CD14-positive monocyte (primary cell): ENCODE results near the gene CPNE2. TPM values are rescaled to one million over a fixed set of nuclear protein-coding genes. Genes with fewer than 3 reads are reported as not detected.
"Not testable (repeated sequence)": the region's sequence is repeated elsewhere in the genome, so short reads cannot be mapped to it uniquely, and the experiment has no call there.

Experiments
- DNase-seq, 3 donors: peaks; one replicate each; pipeline ENCODE4 v3.0.0-alpha.2; 2011 to 2022
- H2AFZ ChIP-seq: 2 replicates; pipeline ENCODE4 v1.6.0; 2012; ENCODE audit warnings: mild to moderate bottlenecking, low read depth, low read length, inconsistent platforms; ENCODE audit not compliant: insufficient read depth, poor library complexity, severe bottlenecking
- H3K27ac ChIP-seq, 2 donors: 1 replicate in 1 of 2; 2 replicates in 1 of 2; pipeline ENCODE4 v1.5.1; 2012 to 2013; ENCODE audit warnings: low read length in 2 of 2, control low read depth in 1 of 2, inconsistent platforms in 1 of 2, low read depth in 1 of 2, mild to moderate bottlenecking in 1 of 2
- H3K27me3 ChIP-seq, 2 donors: one replicate each; pipeline versions ENCODE4 v1.6.0 to v1.6.1; 2011 to 2013; ENCODE audit warnings: low read length in 2 of 2; ENCODE audit not compliant: control insufficient read depth in 2 of 2, insufficient read depth in 2 of 2
- H3K36me3 ChIP-seq, 2 donors: replicated peaks in 1 of 2; 1 replicate in 1 of 2; 2 replicates in 1 of 2; pipeline versions ENCODE4 v1.5.1 to v1.6.1; 2012 to 2013; ENCODE audit warnings: low read length in 2 of 2, control low read depth in 1 of 2, inconsistent platforms in 1 of 2, mild to moderate bottlenecking in 1 of 2; ENCODE audit not compliant: insufficient read depth in 2 of 2, control insufficient read depth in 1 of 2
- H3K4me1 ChIP-seq, 2 donors: 1 replicate in 1 of 2; 2 replicates in 1 of 2; pipeline versions ENCODE4 v1.5.1 to v1.6.1; 2012 to 2013; ENCODE audit warnings: low read length in 2 of 2, control low read depth in 1 of 2, inconsistent platforms in 1 of 2, mild to moderate bottlenecking in 1 of 2, moderate library complexity in 1 of 2; ENCODE audit not compliant: insufficient read depth in 2 of 2, control insufficient read depth in 1 of 2
- H3K4me2 ChIP-seq: replicated peaks from 2 replicates; pipeline ENCODE3; 2012; ENCODE audit warnings: low read length, moderate library complexity, mild to moderate bottlenecking; ENCODE audit not compliant: poor library complexity, severe bottlenecking; ENCODE audit errors: extremely low read depth
- H3K4me3 ChIP-seq, 3 experiments: fragments of 200-600 bp in 1 of 3; sonication (generic) in 1 of 3; replicated peaks in 1 of 3; 1 replicate in 2 of 3; 2 replicates in 1 of 3; pipeline ENCODE4 v1.5.1; 2011 to 2013; ENCODE audit warnings: low read length in 3 of 3, mild to moderate bottlenecking in 3 of 3, control low read depth in 2 of 3, low read depth in 2 of 3, inconsistent platforms in 1 of 3, moderate library complexity in 1 of 3
- H3K79me2 ChIP-seq: 2 replicates; pipeline ENCODE4 v1.6.0; 2012; ENCODE audit warnings: mild to moderate bottlenecking, control low read depth, inconsistent platforms, low read length, moderate library complexity; ENCODE audit not compliant: insufficient read depth
- H3K9ac ChIP-seq: 2 replicates; pipeline ENCODE4 v1.6.0; 2017; ENCODE audit warnings: low read length, mild to moderate bottlenecking; ENCODE audit not compliant: insufficient read depth, poor library complexity, severe bottlenecking
- H3K9me3 ChIP-seq, 2 donors: replicated peaks in 1 of 2; 1 replicate in 1 of 2; 2 replicates in 1 of 2; pipeline versions ENCODE4 v1.5.1 to v1.6.1; 2012 to 2013; ENCODE audit warnings: low read length in 2 of 2, control low read depth in 1 of 2; ENCODE audit not compliant: control insufficient read depth in 1 of 2, insufficient read depth in 1 of 2
- H4K20me1 ChIP-seq: 2 replicates; pipeline ENCODE4 v1.6.0; 2012; ENCODE audit warnings: mild to moderate bottlenecking, low read length, control low read depth, moderate library complexity; ENCODE audit not compliant: insufficient read depth
- H3K27ac Mint-ChIP-seq, 7 donors: one replicate each; pipeline ENCODE4 v1.8.0; 2020; ENCODE audit warnings: mild to moderate bottlenecking in 7 of 7, mixed read lengths in 7 of 7, moderate library complexity in 6 of 7, inconsistent platforms in 2 of 7
- H3K27me3 Mint-ChIP-seq, 3 donors: one replicate each; pipeline ENCODE4 v1.8.0; 2021 to 2022; ENCODE audit warnings: low read depth in 3 of 3, mild to moderate bottlenecking in 3 of 3, mixed read lengths in 3 of 3, moderate library complexity in 3 of 3, inconsistent platforms in 1 of 3
- H3K36me3 Mint-ChIP-seq, 2 donors: one replicate each; pipeline ENCODE4 v1.8.0; 2020; ENCODE audit warnings: mixed read lengths in 2 of 2, inconsistent platforms in 1 of 2, mild to moderate bottlenecking in 1 of 2
- H3K4me1 Mint-ChIP-seq: one replicate; pipeline ENCODE4 v1.8.0; 2020; ENCODE audit warnings: mild to moderate bottlenecking, mixed read lengths
- H3K4me3 Mint-ChIP-seq, 2 donors: one replicate each; pipeline ENCODE4 v1.8.0; 2020; ENCODE audit warnings: mild to moderate bottlenecking in 2 of 2, mixed read lengths in 2 of 2, moderate library complexity in 1 of 2
- H3K9me3 Mint-ChIP-seq, 7 donors: one replicate each; pipeline ENCODE4 v1.8.0; 2020 to 2022; ENCODE audit warnings: mixed read lengths in 7 of 7, mild to moderate bottlenecking in 6 of 7, moderate library complexity in 6 of 7, inconsistent platforms in 2 of 7
- CTCF ChIP-seq: fragments of 200-600 bp; IDR thresholded peaks from one replicate; pipeline ENCODE4 v1.8.0; 2022; ENCODE audit warnings: antibody characterized with exemption, mild to moderate bottlenecking
- WGBS: methylation state at CpG from one replicate; pipeline ENCODE4 v1.1.5; 2013; ENCODE audit warnings: missing lambda C conversion rate; ENCODE audit not compliant: insufficient coverage; 5-methylcytosine and 5-hydroxymethylcytosine counted together
- intact Hi-C, 2 donors: fragments of 100-400 bp; cut with micrococcal nuclease; formaldehyde crosslinking; loops; one replicate each; pipeline versions ENCODE4 v1.15.0 to v1.15.1; 2023
- polyA plus RNA-seq, 3 donors: library from polyadenylated mRNA; depleted of rRNA in 1 of 3; unstranded in 2 of 3; stranded (reverse) in 1 of 3; fragments of 300-500 nt in 2 of 3; fragments of >200 nt in 1 of 3; fragmentation: Illumina TruSeq in 2 of 3; gene quantifications; 1 replicate in 2 of 3; 2 replicates in 1 of 3; pipeline ENCODE4 v1.2.3, GENCODE V29; 2012 to 2021

Gene CPNE2
- polyA plus RNA-seq, 3 donors: 18.3 to 68.8 (median 23.9) TPM

GRCh38 chr16:57062329-57062728, 30.1 kb upstream of the CPNE2 start:
- H3K27ac ChIP-seq: peak overlapping the region; percentile 54 to 74

GRCh38 chr16:57063189-57063588, 29.2 kb upstream of the CPNE2 start:
- Histone ChIP-seq H3K27ac (peak overlapping the region; percentile 7 to 74), H3K79me2 (peaks cover 23% of the 10 kb centered on the region), H3K36me3 (peaks cover 47 to 66% of the 10 kb centered on the region in 2 donors), H3K4me1 (peaks cover 37 to 59% of the 10 kb centered on the region in 2 donors)
- 40% methylated on average over 1 of the region's 8 CpGs for WGBS
- H3K4me3 ChIP-seq, H3K9ac ChIP-seq, H3K27me3 Mint-ChIP-seq, H4K20me1 ChIP-seq, H3K27me3 ChIP-seq, H3K4me3 Mint-ChIP-seq, H2AFZ ChIP-seq, H3K4me2 ChIP-seq, intact Hi-C loops, H3K9me3 Mint-ChIP-seq, H3K9me3 ChIP-seq, DNase-seq: not testable (repeated sequence)
- Mint-ChIP-seq H3K4me1 (peaks cover 61% of the 10 kb centered on the region), H3K36me3 (peaks cover 61 to 79% of the 10 kb centered on the region in 2 donors), H3K27ac (peak overlapping the region in 6 of 7 donors; percentile 85 to 98 (median 91))

More at GRCh38 chr16:57062329-57062728, 30.1 kb upstream of the CPNE2 start:
- Mint-ChIP-seq H3K27me3 (peaks cover 0 to 2% (median 0%) of the 10 kb centered on the region in 3 donors), H3K9me3 (peaks cover 0 to 1% (median 0%) of the 10 kb centered on the region in 7 donors), H3K36me3 (peaks cover 65 to 83% of the 10 kb centered on the region in 2 donors), H3K4me1 (peaks cover 55% of the 10 kb centered on the region), H3K27ac (peak overlapping the region; percentile 85 to 98 (median 92)), H3K4me3 (no peak overlapping the region)
- WGBS: 47% methylated on average over 8 of the region's 8 CpGs
- H3K4me3 ChIP-seq: no peak overlapping the region
- no peak overlapping the region for H2AFZ ChIP-seq
- H4K20me1 ChIP-seq: peaks cover 6% of the 10 kb centered on the region
- intact Hi-C loops: no loop called here
- H3K79me2 ChIP-seq: peaks cover 17% of the 10 kb centered on the region
- peak; percentile 67 to 76 (median 68) for DNase-seq
- no peak overlapping the region for H3K9ac ChIP-seq
- H3K4me1 ChIP-seq: peaks cover 30 to 51% of the 10 kb centered on the region in 2 donors
- no peaks in the 10 kb centered on the region for H3K9me3 ChIP-seq
- H3K36me3 ChIP-seq: peaks cover 53 to 66% of the 10 kb centered on the region in 2 donors
- no peaks in the 10 kb centered on the region for H3K27me3 ChIP-seq
- H3K4me2 ChIP-seq: no peak overlapping the region
- no peak for TF ChIP-seq CTCF
